Thoracic aorta (tissue), 2 donors: ENCODE data around the gene RNF135. TPM values are rescaled to one million over a fixed set of nuclear protein-coding genes. Genes with fewer than 3 reads are reported as not detected.
A peak's percentile ranks its signal among the peaks of the same experiment; 100 is the strongest.

Source experiments
- ATAC-seq: fragments of 150-250 bp; one replicate; pipeline ENCODE4 v1.8.0; 2017; ENCODE audit warnings: low read depth; ENCODE audit not compliant: insufficient number of reproducible peaks, low FRiP score
- DNase-seq: peaks from one replicate; pipeline ENCODE4 v3.0.0-alpha.2; 2020; ENCODE audit warnings: low spot score
- H3K27ac ChIP-seq, 2 donors: fragments of 200-600 bp; sonication (generic); 1 replicate in 1 of 2; 2 replicates in 1 of 2; pipeline ENCODE4 v1.5.1; 2016; ENCODE audit warnings: mild to moderate bottlenecking in 2 of 2, moderate library complexity in 2 of 2
- H3K27me3 ChIP-seq: fragments of 200-600 bp; sonication (generic); replicated peaks from 2 replicates; pipeline ENCODE4 v1.6.0; 2016; ENCODE audit warnings: mild to moderate bottlenecking; ENCODE audit not compliant: insufficient read depth
- H3K36me3 ChIP-seq: fragments of 200-600 bp; sonication (generic); one replicate; pipeline ENCODE4 v1.5.1; 2016
- H3K4me1 ChIP-seq, 2 donors: fragments of 200-600 bp; sonication (generic); 1 replicate in 1 of 2; 2 replicates in 1 of 2; pipeline versions ENCODE4 v1.5.1 to v1.6.0; 2016; ENCODE audit warnings: low read depth in 2 of 2, mild to moderate bottlenecking in 1 of 2; ENCODE audit not compliant: control insufficient read depth in 1 of 2
- H3K4me3 ChIP-seq: fragments of 200-600 bp; sonication (generic); 2 replicates; pipeline ENCODE4 v1.5.1; 2016; ENCODE audit warnings: mild to moderate bottlenecking
- H3K9me3 ChIP-seq: fragments of 200-600 bp; sonication (generic); 2 replicates; pipeline ENCODE4 v1.5.1; 2016
- total RNA-seq, 2 donors: library from RNA; depleted of rRNA; stranded (reverse); fragments of >200 nt; gene quantifications; one replicate each; pipeline versions ENCODE4 v1.1.0 to v1.2.3, GENCODE V29; 2016
- TF ChIP-seq, protein P1 (sequence below): fragments of 200-600 bp; sonication (generic); IDR thresholded peaks from one replicate; pipeline ENCODE4 v1.5.1; 2019; ENCODE audit warnings: antibody characterized with exemption

RNF135 gene
- total RNA-seq, 2 donors from 2014 or later: 37.7 to 45.8 TPM

GRCh38 chr17:30933966-30934365 is 36.9 kb upstream of the RNF135 start:
- Histone ChIP-seq H3K27ac (no peak overlapping the region), H3K4me3 (no peak overlapping the region), H3K36me3 (no peaks in the 10 kb centered on the region), H3K27me3 (no peaks in the 10 kb centered on the region), H3K9me3 (no peaks in the 10 kb centered on the region), H3K4me1 (no peaks in the 10 kb centered on the region)
- DNase-seq: no peak
- ATAC-seq: no peak
- TF ChIP-seq, protein P1, sequence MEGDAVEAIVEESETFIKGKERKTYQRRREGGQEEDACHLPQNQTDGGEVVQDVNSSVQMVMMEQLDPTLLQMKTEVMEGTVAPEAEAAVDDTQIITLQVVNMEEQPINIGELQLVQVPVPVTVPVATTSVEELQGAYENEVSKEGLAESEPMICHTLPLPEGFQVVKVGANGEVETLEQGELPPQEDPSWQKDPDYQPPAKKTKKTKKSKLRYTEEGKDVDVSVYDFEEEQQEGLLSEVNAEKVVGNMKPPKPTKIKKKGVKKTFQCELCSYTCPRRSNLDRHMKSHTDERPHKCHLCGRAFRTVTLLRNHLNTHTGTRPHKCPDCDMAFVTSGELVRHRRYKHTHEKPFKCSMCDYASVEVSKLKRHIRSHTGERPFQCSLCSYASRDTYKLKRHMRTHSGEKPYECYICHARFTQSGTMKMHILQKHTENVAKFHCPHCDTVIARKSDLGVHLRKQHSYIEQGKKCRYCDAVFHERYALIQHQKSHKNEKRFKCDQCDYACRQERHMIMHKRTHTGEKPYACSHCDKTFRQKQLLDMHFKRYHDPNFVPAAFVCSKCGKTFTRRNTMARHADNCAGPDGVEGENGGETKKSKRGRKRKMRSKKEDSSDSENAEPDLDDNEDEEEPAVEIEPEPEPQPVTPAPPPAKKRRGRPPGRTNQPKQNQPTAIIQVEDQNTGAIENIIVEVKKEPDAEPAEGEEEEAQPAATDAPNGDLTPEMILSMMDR: no peak

- DNase-seq (no peak), ATAC-seq (no peak)
- no peak overlapping the region for H3K4me3 ChIP-seq
- no peaks in the 10 kb centered on the region for H3K4me1 ChIP-seq
- TF ChIP-seq, protein P1: no peak
- H3K27ac ChIP-seq: no peak overlapping the region
- H3K9me3 ChIP-seq: no peaks in the 10 kb centered on the region
- no peaks in the 10 kb centered on the region for H3K27me3 ChIP-seq
- H3K36me3 ChIP-seq: no peaks in the 10 kb centered on the region
These were observed 31.7 kb upstream of the RNF135 start for GRCh38 chr17:30939051-30939689.

DNA sequence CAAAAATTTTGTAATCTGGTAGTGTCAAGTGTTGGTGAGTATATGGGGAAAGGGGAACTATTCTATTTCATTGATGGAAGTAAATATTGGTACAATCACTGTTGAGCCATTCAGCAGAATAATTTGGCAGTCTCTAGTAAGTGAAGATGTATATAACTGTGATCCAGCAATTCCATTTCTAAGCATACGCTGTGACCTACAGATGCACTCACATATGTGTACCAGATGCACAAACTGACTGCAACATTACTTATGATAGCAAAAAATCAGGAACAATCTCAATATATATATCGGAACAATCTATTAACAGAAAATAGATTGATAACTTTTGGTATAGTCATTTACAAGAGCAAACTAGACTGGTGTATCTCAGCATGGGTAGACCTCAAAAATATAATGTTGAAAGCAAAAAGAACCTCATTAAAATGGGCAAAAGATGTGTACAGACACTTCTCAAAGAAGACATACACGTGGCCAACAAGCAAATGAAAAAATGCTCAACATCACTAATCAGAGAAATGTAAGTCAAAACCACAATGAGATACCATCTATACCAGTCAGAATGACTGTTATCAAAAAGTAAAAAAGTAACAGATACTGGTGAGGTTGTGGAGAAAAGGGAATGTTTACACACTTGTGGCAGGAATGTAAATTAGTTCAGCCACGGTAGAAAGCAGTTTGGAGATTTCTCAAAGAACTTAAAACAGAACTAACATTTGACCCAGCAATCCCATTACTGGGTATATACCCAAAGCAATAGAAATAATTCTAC is 28.3 kb upstream of the RNF135 start:
- H3K27ac ChIP-seq: no peak overlapping the region
- no peaks in the 10 kb centered on the region for H3K27me3 ChIP-seq
- H3K4me3 ChIP-seq: no peak overlapping the region
- ATAC-seq (no peak), DNase-seq (no peak)
- no peaks in the 10 kb centered on the region for H3K4me1 ChIP-seq
- no peaks in the 10 kb centered on the region for H3K9me3 ChIP-seq
- TF ChIP-seq, protein P1: no peak
- no peaks in the 10 kb centered on the region for H3K36me3 ChIP-seq

- Histone ChIP-seq H3K27ac (no peak overlapping the region), H3K36me3 (no peaks in the 10 kb centered on the region), H3K27me3 (no peaks in the 10 kb centered on the region), H3K9me3 (no peaks in the 10 kb centered on the region), H3K4me3 (no peak overlapping the region), H3K4me1 (no peaks in the 10 kb centered on the region)
- DNase-seq: no peak
- TF ChIP-seq, protein P1: no peak
- ATAC-seq: no peak
These were observed 23.0 kb upstream of the RNF135 start for GRCh38 chr17:30947796-30948195.

GRCh38 chr17:30950189-30950588 is 20.6 kb upstream of the RNF135 start:
- Histone ChIP-seq H3K4me1 (no peaks in the 10 kb centered on the region), H3K27ac (peak overlapping the region in 1 of 2 donors; percentile 7), H3K4me3 (no peak overlapping the region), H3K36me3 (no peaks in the 10 kb centered on the region), H3K9me3 (no peaks in the 10 kb centered on the region), H3K27me3 (no peaks in the 10 kb centered on the region)
- no peak for DNase-seq
- ATAC-seq: no peak
- TF ChIP-seq, protein P1: no peak
